K562 treated with DMSO at 1 percent for 24 hours (cell line): ENCODE data around the gene CDK5R1. TPM values are rescaled to one million over a fixed set of nuclear protein-coding genes. Genes with fewer than 3 reads are reported as not detected.

Experiments
- total RNA-seq: library from RNA; unstranded; fragments of 300-600 nt; gene quantifications from 2 replicates; pipeline ENCODE4 v1.2.3, GENCODE V29; 2022; ENCODE audit warnings: low read depth; ENCODE audit not compliant: insufficient read depth

CDK5R1 gene
- 1.9 and 2.2 TPM in 2 replicates for total RNA-seq

GRCh38 chr17:32486701-32487472, at the start of gene CDK5R1:
TSS of gene CDK5R1 (plus strand) at chr17:32486993. CDS start at chr17:32487621, 628 bp downstream.

GRCh38 chr17:32444301-32445073, 42.3 kb upstream of the CDK5R1 start, which contains the start of gene PSMD11:
TSS of gene PSMD11 (plus strand) at chr17:32444510. CDS start at chr17:32444524, 14 bp downstream.

Other genes with a start within 250 kb of the CDK5R1 start
- 0.25 TPM in 1 of 2 replicates, not detected in the other for gene RHBDL3, start 221.2 kb upstream of the CDK5R1 start, total RNA-seq
- gene C17orf75, start 144.8 kb upstream of the CDK5R1 start, total RNA-seq: 19.6 and 23.6 TPM in 2 replicates
- gene ZNF207, start 136.8 kb upstream of the CDK5R1 start, total RNA-seq: 138 and 148 TPM in 2 replicates
- gene PSMD11, start 42.5 kb upstream of the CDK5R1 start, total RNA-seq: 53.0 and 61.4 TPM in 2 replicates